Skeletal muscle satellite cell (primary cell): Measurements from ENCODE around the gene NDOR1.
A peak's percentile ranks its signal among the peaks of the same experiment; 100 is the strongest.

Source experiments
- H3K27me3 ChIP-seq: 2 replicates; pipeline ENCODE4 v1.7.0; 2013; ENCODE audit warnings: low read length; ENCODE audit not compliant: control insufficient read depth, insufficient read depth
- H3K36me3 ChIP-seq: 2 replicates; pipeline ENCODE4 v1.7.0; 2013; ENCODE audit warnings: mild to moderate bottlenecking, control low read depth, low read length; ENCODE audit not compliant: insufficient read depth
- H3K4me1 ChIP-seq: 2 replicates; pipeline ENCODE4 v1.7.0; 2013; ENCODE audit warnings: low read length; ENCODE audit not compliant: control insufficient read depth, insufficient read depth
- H3K4me2 ChIP-seq: 2 replicates; pipeline ENCODE4 v1.7.0; 2013; ENCODE audit warnings: mild to moderate bottlenecking, low read length
- H3K4me3 ChIP-seq: 2 replicates; pipeline ENCODE4 v1.7.0; 2013; ENCODE audit warnings: low read length
- H3K9ac ChIP-seq: 2 replicates; pipeline ENCODE4 v1.7.0; 2013; ENCODE audit warnings: mild to moderate bottlenecking, low read depth, low read length, moderate library complexity
- H3K9me3 ChIP-seq: replicated peaks from 2 replicates; pipeline ENCODE4 v1.7.0; 2013; ENCODE audit warnings: mild to moderate bottlenecking, control low read depth, low read length

Gene NDOR1

DNA sequence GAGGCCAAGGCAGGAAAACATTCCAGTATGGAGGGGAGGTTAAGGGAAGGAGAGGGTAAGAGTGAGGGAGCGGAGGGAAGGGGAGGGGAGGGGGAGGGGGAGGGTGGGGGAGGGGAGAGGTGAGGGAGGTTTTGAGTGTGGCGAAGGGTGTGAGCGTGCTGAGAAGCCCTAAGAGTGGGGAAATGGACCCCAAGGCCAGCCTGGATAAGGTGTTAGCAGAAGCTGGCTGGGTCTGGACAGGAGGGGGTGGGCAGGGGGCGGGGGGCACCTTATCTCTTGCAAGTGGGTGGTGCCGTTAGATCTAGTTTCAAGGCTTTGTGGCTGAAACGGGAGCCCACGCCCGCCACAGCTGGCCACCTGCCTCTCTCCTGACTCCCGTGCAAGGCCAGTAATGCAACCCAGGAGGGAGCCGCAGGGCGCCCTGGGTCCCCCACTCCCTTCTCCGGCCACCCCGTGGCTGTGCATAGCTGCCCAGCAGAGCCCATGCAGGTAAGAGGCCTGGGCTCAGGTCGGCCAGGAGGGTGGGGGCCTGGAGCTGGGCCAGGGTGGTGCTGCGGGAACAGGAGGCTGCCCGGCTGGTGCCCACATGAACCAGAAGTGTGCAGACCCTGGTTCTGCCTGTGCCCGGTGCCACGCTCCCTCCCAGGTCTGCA is 22.5 kb downstream of the NDOR1 start:
- Histone ChIP-seq H3K4me3 (no peak overlapping the region), H3K27me3 (no peaks in the 10 kb centered on the region), H3K4me1 (peaks cover 39% of the 10 kb centered on the region), H3K4me2 (no peak overlapping the region), H3K36me3 (no peaks in the 10 kb centered on the region), H3K9ac (no peak overlapping the region), H3K9me3 (no peaks in the 10 kb centered on the region)

GRCh38 chr9:137228506-137228967 is 23.0 kb downstream of the NDOR1 start:
- Histone ChIP-seq H3K36me3 (no peaks in the 10 kb centered on the region), H3K4me1 (peaks cover 37% of the 10 kb centered on the region), H3K9ac (no peak overlapping the region), H3K9me3 (no peaks in the 10 kb centered on the region), H3K27me3 (no peaks in the 10 kb centered on the region), H3K4me3 (no peak overlapping the region), H3K4me2 (no peak overlapping the region)

- Histone ChIP-seq H3K36me3 (no peaks in the 10 kb centered on the region), H3K4me2 (no peak overlapping the region), H3K4me3 (no peak overlapping the region), H3K9me3 (no peaks in the 10 kb centered on the region), H3K27me3 (no peaks in the 10 kb centered on the region), H3K4me1 (peaks cover 32% of the 10 kb centered on the region), H3K9ac (no peak overlapping the region)
These were observed 23.7 kb downstream of the NDOR1 start for GRCh38 chr9:137228968-137229896.

GRCh38 chr9:137229903-137230704 is 24.6 kb downstream of the NDOR1 start:
- no peaks in the 10 kb centered on the region for H3K36me3 ChIP-seq
- no peaks in the 10 kb centered on the region for H3K27me3 ChIP-seq
- H3K4me3 ChIP-seq: no peak overlapping the region
- no peak overlapping the region for H3K4me2 ChIP-seq
- no peaks in the 10 kb centered on the region for H3K9me3 ChIP-seq
- peaks cover 25% of the 10 kb centered on the region for H3K4me1 ChIP-seq
- H3K9ac ChIP-seq: no peak overlapping the region

DNA sequence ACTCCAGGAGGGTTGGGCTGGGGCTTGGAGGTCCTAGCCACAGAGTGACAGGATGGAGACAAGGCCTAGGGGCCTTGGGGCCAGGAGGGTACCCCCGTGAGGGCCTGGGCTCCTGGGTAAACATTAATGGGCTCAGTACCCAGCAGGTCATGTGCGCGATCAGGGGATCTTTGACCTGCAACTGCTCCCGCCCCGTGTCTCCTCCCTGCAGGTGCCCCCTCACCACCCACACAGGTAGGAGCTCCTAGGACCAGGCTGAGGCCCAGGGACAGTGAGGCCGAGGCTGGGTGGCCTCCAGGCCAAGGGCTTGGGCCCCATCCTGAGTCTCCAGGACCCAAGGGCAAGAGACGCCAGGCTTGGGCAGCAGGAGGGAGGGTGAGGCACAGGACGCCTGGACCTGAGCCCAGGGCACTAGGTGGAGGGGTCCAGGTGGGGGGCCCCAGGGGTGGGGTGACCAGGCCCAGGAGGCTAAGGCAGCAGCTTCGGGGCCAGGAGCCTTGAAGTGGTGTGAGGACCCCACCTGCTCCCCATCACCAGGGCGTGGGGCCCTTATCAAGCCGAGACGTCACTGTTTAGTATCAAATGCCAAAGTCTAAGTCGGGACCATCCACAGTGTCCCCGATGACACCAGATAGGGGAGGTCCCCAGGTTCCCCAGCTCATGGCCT is 25.3 kb downstream of the NDOR1 start, which contains the start of gene SLC34A3:
SLC34A3 (plus strand) TSS at position 197 of the 667 bp plus-strand sequence. CDS start 802 bp downstream, outside the sequence.
- H3K9me3 ChIP-seq: no peaks in the 10 kb centered on the region
- no peak within 1 kb of the TSS for H3K4me2 ChIP-seq
- peaks cover 18% of the 10 kb centered on the region for H3K4me1 ChIP-seq
- H3K9ac ChIP-seq: no peak within 1 kb of the TSS
- H3K27me3 ChIP-seq: no peaks in the 10 kb centered on the region
- no peaks in the 10 kb centered on the region for H3K36me3 ChIP-seq
- H3K4me3 ChIP-seq: no peak within 1 kb of the TSS

DNA sequence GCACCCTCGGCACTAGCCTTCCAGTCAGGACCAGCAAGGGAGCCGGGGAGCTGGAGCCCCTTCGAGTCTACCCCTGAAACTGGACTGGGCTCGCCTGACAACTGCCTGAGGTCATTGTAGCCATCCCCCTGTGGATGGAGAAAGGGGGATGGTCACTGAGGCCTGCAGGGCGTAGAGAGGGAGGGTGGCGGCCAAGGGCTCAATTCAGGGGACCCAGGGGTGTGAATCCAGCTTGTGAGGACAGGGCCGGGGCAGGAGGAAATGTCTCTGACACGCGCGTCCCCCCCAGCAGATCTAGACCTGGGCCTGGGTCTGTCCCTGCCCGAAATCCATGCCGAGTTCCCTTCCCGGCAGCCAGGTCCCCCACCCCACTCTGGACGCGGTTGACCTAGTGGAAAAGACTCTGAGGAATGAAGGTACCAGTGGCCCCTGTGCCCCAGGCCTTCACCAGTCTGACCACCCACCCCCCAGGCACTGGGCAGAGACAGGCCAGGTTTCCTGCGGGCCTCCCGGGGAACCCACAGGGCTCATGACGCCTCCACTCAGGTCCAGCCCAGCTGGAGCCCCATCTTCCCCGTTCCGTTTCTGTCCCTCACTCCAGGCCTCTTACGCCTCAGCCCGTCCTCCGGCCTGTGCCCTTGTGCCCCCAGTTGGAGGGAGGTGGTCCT is 26.0 kb downstream of the NDOR1 start:
- Histone ChIP-seq H3K36me3 (no peaks in the 10 kb centered on the region), H3K9ac (no peak overlapping the region), H3K4me2 (no peak overlapping the region), H3K4me3 (no peak overlapping the region), H3K4me1 (peaks cover 20% of the 10 kb centered on the region), H3K27me3 (no peaks in the 10 kb centered on the region), H3K9me3 (no peaks in the 10 kb centered on the region)

DNA sequence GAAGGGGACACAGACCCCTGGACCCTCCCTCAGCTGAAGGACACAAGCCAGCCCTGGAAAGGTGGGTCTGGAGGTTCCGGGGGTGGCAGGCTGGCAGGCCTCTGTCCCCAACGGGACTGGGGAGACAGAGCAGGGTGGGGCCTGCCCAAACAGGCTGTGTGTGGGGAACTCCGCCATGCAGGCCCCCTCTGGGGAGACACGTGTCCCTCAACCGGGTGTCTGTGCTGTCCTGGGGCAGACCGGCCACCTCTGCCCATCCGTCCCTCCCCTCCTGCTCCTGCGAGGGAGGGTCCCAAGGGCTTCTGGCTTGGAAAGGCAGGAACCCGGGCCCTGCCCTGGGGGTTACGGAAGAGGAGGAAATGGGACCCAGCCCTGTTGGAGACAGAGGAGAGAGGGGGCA is 26.6 kb downstream of the NDOR1 start:
- Histone ChIP-seq H3K4me2 (peak overlapping the region; percentile 41), H3K27me3 (no peaks in the 10 kb centered on the region), H3K9me3 (no peaks in the 10 kb centered on the region), H3K4me3 (no peak overlapping the region), H3K9ac (peak overlapping the region; percentile 47), H3K4me1 (peaks cover 19% of the 10 kb centered on the region), H3K36me3 (no peaks in the 10 kb centered on the region)

GRCh38 chr9:137232510-137232909 is 27.0 kb downstream of the NDOR1 start:
- Histone ChIP-seq H3K9ac (peak overlapping the region; percentile 47), H3K4me1 (peaks cover 15% of the 10 kb centered on the region), H3K27me3 (no peaks in the 10 kb centered on the region), H3K9me3 (no peaks in the 10 kb centered on the region), H3K36me3 (no peaks in the 10 kb centered on the region), H3K4me2 (peak overlapping the region; percentile 41), H3K4me3 (no peak overlapping the region)

GRCh38 chr9:137233143-137233980 is 27.9 kb downstream of the NDOR1 start:
- Histone ChIP-seq H3K9ac (no peak overlapping the region), H3K9me3 (no peaks in the 10 kb centered on the region), H3K4me1 (peaks cover 19% of the 10 kb centered on the region), H3K4me3 (no peak overlapping the region), H3K36me3 (no peaks in the 10 kb centered on the region), H3K4me2 (no peak overlapping the region), H3K27me3 (no peaks in the 10 kb centered on the region)
